NK-92 treated with Interleukin-12 subunit alpha and Interleukin-12 subunit beta, amount 100 ng/mL, for 24 hours (cell line): Measurements from ENCODE around the gene PPP1R7.
A peak's percentile ranks its signal among the peaks of the same experiment; 100 is the strongest.
"Not testable (repeated sequence)": the region's sequence is repeated elsewhere in the genome, so short reads cannot be mapped to it uniquely, and the experiment has no call there.

Experiments used
- DNase-seq: peaks from one replicate; lab custom pipeline; 2025; lab: John Stamatoyannopoulos, UW

PPP1R7 gene, protein sequence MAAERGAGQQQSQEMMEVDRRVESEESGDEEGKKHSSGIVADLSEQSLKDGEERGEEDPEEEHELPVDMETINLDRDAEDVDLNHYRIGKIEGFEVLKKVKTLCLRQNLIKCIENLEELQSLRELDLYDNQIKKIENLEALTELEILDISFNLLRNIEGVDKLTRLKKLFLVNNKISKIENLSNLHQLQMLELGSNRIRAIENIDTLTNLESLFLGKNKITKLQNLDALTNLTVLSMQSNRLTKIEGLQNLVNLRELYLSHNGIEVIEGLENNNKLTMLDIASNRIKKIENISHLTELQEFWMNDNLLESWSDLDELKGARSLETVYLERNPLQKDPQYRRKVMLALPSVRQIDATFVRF

DNA sequence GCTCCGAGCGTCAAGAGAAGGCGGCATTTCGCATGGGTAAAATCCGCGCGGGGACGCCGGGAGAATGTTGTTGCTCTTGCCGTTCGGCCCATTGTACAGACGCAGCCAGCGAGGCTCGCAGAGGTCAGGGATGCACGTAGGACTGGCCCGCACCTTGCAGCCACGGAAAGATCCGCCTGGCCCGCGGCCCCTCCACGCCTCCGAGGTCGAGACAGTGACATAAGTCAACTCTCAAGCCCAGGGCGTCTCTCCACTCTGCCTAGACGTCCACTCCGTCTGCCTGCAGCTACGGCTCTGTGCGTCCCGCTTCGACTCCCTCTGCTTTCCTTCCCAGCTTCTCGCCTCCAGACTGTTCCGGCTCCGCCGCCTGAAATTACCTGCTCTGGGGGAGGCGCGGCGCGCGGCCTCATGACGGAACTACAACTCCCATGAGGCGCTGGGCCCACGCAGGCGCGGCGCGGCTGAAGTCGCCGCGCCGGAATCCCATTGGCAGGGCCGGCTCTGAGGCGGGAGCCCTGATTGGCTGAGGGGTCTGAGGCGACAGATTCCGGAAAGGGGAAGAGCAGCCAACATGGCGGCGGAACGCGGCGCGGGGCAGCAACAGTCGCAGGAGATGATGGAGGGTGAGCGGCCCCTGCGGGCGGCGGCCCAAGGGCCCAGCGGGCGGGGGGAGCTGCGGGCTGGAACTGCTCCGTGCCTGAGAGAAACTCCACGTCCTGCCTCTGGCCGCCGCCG lies at the start of gene PPP1R7:
Gene PPP1R7, plus strand, starts transcription at position 543 of the 735 bp plus-strand sequence. Its CDS starts 29 bp downstream, at position 572.
- DNase-seq, result peak; percentile 93

- peak; percentile 75 for DNase-seq
Measured at GRCh38 chr2:241102239-241102803, 47.9 kb upstream of the PPP1R7 start, which contains the start of gene MTERF4. MTERF4 (minus strand) TSS chr2:241102287; CDS start chr2:241102273, 14 bp downstream.

GRCh38 chr2:241103176-241103595 lies 47.1 kb upstream of the PPP1R7 start:
- no peak for DNase-seq

GRCh38 chr2:241104611-241105010 lies 45.7 kb upstream of the PPP1R7 start:
- not testable (repeated sequence) for DNase-seq

DNA sequence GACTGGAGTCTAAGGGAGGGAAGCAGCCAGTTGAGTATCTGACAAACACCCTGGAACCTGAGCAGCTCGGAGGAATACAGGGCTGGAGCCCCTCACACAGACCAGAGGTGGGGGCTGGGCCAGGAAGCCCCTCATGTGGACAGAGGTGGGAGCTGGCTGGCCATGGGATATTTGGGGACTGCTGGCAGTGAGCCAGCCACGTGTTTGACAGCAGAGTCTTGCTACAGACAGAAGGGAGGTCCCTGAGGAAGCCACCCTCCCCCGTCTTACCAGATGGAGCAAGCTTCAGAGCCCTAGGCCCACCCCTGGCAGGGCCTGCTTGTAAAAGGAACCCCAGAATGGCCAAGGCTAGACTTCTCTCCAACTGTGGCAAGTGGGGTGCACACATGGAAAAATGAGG lies 44.6 kb upstream of the PPP1R7 start:
- no peak for DNase-seq

- DNase-seq, result no peak
Measured at GRCh38 chr2:241107031-241107783, 43.1 kb upstream of the PPP1R7 start.

DNA sequence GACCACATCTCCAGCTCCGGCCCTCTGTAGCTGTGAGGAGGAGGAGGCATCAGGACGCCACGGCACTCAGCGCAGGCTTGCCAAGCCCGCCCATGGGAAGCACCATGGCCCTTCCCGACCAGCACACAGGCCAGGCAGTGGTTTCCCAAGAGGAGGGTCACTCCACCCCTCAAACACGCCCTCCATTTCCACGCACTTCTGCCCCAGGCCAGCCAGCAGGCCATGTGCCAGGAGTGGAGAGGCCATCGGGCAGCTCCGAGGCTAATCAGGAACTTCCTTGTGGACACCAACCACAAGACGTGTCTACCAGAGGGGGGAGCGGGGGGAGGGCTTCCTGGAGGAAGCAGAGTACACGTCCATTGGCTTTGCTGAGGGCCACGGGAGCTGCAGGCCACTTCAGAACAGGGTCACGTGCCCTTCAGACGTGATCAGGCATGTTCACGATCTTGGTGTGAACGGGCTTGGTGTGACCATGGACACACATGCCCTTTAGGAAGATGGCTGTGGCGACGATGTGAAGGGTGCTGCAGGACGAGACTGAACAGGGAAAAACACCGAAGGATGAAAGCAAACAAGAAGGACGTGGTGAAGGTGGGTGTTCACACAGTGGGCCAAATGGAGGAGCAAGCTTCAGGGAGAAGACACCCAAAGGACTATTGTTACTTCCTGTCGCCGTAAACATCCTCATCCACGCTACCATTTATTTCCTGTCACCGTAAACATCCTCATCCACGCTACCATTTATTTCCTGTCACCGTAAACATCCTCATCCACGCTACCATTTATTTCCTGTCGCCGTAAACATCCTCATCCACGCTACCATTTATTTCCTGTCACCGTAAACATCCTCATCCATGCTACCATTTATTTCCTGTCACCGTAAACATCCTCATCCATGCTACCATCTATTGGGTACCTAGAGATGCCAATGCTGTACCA lies 41.7 kb upstream of the PPP1R7 start:
- no peak for DNase-seq

DNA sequence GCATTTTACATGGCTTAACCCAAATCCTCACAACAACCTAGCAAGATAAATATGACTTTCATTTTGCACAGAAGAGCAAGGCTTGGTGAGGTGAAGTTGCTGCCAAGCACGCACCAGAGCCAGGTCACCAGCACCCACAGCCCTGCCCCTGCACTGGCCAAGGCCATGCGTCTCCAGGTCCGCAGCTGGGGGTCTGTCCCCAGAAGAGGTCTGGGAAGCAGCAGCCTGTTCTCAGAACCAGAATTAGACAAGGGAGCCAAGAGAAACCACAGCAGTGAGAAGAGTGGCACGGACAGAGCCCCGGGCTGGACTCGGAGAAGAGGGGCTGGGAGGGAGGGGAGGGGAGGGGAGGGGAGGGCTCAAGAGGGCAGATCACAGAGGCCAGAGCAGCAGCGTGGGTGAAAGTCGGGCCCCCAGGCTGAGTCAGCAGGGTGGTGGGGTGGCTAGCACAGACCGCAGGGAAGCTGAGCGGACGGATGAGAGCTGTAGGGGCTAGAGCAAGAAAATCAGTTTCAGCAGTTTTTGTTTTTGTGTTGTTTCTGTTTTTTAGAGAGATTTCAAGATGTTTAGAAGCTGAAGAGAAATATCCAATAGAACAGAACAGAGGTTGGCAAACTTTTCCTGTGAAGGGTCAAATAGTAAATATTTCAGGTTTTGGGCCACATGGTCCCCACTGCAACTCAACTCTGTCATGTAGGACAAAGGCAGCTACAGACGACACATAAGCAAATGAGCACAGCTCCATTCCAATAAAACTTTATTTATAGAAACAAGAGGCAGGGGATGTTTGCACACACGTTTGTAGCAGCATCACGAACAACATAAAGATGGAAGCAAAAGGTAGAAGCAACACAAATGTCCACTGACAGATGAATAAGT lies 40.8 kb upstream of the PPP1R7 start:
- no peak for DNase-seq

DNA sequence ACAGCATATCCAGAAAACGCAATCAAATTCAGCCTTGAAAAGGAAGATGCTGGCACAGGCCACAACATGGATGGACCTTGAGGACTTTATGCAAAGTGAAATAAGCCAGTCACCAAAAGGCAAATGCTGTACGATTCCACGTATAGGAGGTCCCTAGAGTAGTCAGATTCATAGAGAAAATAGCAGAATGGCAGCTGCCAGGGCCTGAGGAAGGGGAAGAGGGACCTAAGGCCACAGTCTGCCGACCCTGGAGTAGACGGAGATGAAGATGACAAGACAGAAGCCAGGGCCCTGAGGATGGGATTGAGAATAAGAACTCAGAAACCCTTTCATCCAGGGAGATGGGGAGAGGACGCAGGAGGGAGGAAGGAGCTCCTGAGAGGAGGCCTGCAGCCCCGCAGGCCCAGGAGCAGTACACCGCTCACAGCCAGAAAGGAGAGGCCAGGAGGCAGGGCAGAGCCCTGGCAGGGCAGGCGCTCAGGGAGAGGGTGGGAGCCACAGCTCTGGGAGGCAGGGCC lies 40.1 kb upstream of the PPP1R7 start:
- no peak for DNase-seq

GRCh38 chr2:241110607-241111439 lies 39.4 kb upstream of the PPP1R7 start:
- DNase-seq, result no peak

DNA sequence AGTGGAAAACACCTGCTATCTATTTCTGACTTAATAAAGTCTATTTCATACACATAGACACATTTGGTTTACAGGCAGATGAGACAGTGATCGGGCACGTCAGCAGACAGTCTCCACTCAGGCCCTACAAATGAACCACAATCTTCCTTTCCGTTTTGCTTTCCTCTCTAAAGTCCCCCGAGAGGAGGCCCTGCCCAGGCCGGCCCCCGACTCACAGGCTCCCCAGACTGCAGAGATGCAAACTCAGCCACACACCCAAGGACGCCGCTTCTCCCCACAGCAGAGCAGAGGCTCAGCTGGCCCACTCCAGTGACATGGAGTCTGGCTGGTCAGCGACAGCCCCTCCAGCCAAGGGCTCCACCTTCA lies 38.8 kb upstream of the PPP1R7 start:
- DNase-seq, result no peak

DNA sequence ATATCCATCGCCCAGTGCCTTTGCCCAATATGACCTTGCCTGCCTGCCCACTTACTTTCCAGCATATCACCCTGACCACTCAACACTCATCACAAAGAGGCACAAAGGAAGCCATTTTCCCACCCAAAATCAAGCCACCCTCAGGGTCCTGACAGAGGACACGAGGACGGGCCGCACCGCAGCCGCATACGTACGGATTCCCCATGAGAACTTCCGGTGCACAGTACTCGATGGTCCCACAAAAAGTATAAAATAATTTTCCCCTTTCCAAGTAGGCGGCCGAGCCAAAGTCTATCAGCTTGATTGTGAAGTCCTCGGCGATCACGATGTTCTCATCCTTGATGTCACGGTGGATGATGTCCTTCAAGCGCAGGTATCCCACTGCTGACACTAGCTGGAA lies 38.2 kb upstream of the PPP1R7 start:
- DNase-seq, result no peak

GRCh38 chr2:241112592-241112991 lies 37.7 kb upstream of the PPP1R7 start:
- DNase-seq, result no peak

DNA sequence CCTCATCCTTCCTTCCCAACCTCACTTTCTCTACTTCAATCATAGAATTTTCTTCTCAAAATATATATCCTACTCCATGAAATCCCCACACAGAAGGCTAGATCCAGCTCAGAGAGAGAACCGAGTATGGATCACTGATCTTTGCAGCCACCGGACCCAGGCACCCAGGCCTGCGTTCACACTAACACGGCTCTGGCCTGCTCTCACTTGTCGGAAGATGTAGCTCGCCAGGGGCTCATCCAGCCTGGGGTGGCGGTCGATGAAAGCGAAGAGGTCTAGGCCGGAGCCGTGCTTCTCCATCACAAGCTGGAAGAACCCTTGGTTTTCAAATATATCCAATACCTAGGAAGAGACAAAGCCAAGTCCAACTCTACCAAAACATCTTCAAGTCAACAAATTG lies 35.4 kb upstream of the PPP1R7 start:
- DNase-seq, result no peak

- no peak for DNase-seq
Measured at GRCh38 chr2:241115361-241115760, 34.9 kb upstream of the PPP1R7 start.

- no peak for DNase-seq
Measured at GRCh38 chr2:241116606-241117560, 33.4 kb upstream of the PPP1R7 start.

GRCh38 chr2:241118737-241119505 lies 31.3 kb upstream of the PPP1R7 start:
- DNase-seq, result no peak
